ENCODE measurements around the gene MASP2.

- TF ChIP-seq CTCF (IDR thresholded peaks at IDR 0.05 in 2 of 3, conservative IDR thresholded peaks at IDR 0.05 in 1 of 3; ENCODE audit: control insufficient read depth in 2 of 3, extremely low read depth in 1 of 3, insufficient read depth in 1 of 3, low read depth in 3 of 3, low read length in 3 of 3): no peak
- TF ChIP-seq SIN3A (IDR thresholded peaks at IDR 0.05; ENCODE audit: low read depth, low read length): no peak
- TF ChIP-seq GABPA (IDR thresholded peaks at IDR 0.05; ENCODE audit: low read depth): no peak
- TF ChIP-seq POU2F2 (IDR thresholded peaks at IDR 0.05; ENCODE audit: borderline replicate concordance, low read depth, low read length): no peak
- no peak for TF ChIP-seq PBX3 (IDR thresholded peaks at IDR 0.05; ENCODE audit: insufficient replicate concordance, low read depth, low read length)
- no peak for TF ChIP-seq RAD51 (IDR thresholded peaks at IDR 0.05)
- no peak for TF ChIP-seq MTA2 (IDR thresholded peaks at IDR 0.05; ENCODE audit: low read depth)
Measured at GRCh38 chr1:10978719-10979118, 68.3 kb downstream of the MASP2 start.

Measured in GM12878 (cell line).